HG03432 (cell line): ENCODE results near the gene CHST4.
A peak's percentile ranks its signal among the peaks of the same experiment; 100 is the strongest.
"Not testable (repeated sequence)": the region's sequence is repeated elsewhere in the genome, so short reads cannot be mapped to it uniquely, and the experiment has no call there.

Experiments used
- ATAC-seq: cut with Tn5 transposase; IDR thresholded peaks from one replicate; pipeline ENCODE4 v1.9.1; 2021; ENCODE audit warnings: mild to moderate bottlenecking, moderate library complexity; ENCODE audit not compliant: unreplicated experiment

Gene CHST4

GRCh38 chr16:71526111-71526631 is at the start of gene CHST4:
CHST4 (plus strand) TSS chr16:71526426; CDS start chr16:71536678, 10,252 bp downstream.
- no peak for ATAC-seq

DNA sequence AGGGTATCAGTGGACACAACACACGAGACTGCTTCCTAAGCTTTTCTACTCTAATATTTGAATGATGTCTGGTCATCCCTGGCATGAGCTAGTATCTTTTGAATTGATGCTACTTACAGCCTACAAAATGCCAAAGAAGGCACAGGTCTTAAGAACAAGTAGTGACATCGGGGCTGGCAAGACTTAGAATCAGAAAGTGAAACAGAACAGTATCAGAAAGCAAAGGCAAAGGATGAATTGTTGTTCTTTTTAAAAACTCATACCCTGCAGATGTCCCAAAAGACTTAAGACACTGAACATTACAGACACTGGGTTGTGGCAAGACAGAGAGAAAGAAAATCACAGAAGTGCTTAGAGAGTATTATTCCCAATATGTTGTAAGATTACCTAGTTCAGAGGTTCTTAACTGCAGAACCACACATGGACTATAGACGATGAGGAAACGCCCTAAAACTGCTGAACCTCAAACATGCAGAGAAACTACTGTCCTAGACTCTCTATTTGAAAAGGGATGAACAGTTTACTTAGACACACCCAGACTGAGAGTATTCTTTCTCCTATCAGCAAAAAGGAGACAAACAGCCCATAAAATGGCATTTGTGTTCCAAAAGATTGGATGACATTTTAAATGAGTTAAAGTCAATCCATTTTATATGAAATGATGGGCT is 49.6 kb upstream of the CHST4 start:
- no peak for ATAC-seq

DNA sequence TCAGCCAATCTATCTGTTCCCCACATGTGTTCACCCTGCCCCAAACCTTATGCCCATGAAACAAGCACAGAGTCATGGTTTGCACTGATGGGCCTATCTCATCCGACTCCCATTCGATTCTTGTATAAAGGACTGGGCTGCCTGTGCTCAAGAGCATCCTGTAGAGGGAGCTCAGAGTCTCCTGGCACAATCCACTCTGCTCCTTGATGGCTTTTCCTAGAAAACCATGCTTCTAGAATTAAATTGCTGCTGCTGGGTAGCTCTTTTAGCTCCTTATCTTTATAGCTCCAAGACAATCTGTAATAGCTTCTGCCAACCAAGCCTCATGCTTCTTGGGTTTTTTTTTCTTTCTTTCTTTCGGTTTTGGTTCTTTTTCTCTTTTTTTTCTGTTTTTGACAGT is 46.8 kb upstream of the CHST4 start:
- ATAC-seq: no peak

- no peak for ATAC-seq
Measured at GRCh38 chr16:71480956-71481355, 45.3 kb upstream of the CHST4 start.

DNA sequence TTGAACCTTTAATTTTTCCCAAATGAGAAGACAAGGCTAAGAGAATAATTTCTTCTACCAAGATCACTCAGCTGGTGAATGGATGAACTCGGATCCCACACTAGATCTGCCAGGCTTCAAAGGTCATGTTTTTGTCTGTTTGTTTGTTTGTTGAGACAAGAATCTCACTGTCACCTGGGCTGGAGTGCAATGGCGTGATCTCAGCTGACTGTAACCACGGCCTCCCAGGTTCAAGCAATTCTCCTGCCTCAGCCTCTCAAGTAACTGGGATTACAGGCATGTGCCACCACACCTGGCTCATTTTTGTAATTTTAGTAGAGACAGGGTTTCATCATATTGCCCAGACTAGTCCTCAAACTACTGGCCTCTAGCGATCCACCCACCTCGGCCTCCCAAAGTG is 43.7 kb upstream of the CHST4 start:
- no peak for ATAC-seq

GRCh38 chr16:71484006-71484893 is 42.0 kb upstream of the CHST4 start:
- ATAC-seq: peak; percentile 93

DNA sequence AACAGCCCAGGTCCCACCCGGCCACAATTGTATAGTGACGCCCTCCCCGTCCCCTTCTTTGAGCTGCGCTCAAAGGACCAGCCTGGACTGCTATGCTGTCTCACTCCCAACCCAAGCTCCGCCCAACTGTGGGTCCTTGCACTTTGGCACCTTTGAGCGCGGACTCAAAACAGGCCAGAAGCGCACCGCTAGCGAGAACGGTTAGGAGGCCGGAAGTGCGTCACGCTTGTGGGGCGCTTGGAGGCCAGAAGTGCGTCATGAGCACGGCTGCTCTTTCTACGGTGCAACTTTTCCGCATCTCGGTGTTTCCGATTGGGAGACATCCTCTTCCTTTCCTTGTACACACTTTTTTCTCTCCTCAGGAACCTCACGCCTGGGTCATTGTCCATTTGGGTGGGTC is 37.1 kb upstream of the CHST4 start, which contains the start of gene ZNF19:
ZNF19 (minus strand) TSS at position 203 of the 400 bp plus-strand sequence. CDS start 7,210 bp downstream, outside the sequence.
- ATAC-seq: no peak

DNA sequence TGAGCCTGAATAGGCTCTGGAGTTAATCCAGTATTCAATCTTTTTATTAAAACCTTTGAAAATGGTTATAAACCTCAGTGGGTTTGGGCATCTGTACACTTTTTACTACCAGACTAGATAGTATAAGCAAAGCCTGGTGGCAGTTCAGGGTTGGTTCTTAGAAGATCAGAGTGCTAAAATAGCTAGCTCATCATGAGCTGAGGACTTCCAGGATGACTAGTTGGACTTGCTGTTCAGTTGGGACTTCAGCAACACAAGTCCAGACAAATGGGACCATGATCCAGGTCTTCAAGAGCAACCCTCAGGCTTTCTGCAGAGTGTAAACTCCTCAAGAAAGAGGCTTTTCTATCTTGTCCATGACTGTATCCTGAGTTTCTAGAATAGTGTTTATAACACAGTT is 35.9 kb upstream of the CHST4 start:
- no peak for ATAC-seq

GRCh38 chr16:71491054-71491453 is 35.2 kb upstream of the CHST4 start:
- ATAC-seq: no peak

DNA sequence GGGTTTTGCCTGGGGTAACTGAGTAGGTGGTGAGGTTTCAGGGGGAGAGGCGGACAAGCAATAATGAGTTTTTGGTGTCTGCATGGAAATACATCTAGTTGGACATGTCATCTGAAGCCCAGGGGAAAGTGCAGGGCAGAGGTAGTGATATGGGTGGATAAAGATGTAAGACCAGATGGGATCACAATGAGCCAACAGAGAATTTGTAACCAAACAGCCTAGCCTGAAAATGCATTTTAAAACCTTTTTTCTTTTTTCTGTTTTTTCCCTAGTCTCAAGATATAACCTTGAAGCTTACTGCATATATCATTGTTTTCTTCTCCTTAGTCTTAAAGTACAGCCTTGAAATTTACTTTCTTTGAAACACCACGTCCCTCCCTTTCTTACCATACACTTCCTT is 33.4 kb upstream of the CHST4 start:
- no peak for ATAC-seq

DNA sequence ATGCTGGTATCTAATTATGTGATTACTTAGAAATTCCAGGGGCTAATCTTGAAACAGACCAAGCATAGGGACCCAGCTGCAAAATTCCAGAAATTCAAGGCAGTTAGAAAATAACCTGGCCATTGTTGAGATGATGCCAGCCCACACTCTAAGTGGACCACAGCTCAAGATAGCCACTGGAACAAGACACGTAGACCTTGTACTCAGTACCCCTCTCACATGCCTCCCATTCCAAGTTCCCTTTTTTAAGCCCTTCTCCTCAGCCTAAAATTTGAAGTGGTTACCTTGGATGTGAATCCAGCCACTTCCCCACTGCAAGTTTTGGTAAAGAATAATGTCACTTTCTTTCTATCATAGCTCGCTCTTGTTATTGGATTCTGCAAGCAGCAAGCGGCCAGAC is 33.0 kb upstream of the CHST4 start:
- no peak for ATAC-seq

GRCh38 chr16:71498031-71498430 is 28.2 kb upstream of the CHST4 start:
- ATAC-seq: no peak

DNA sequence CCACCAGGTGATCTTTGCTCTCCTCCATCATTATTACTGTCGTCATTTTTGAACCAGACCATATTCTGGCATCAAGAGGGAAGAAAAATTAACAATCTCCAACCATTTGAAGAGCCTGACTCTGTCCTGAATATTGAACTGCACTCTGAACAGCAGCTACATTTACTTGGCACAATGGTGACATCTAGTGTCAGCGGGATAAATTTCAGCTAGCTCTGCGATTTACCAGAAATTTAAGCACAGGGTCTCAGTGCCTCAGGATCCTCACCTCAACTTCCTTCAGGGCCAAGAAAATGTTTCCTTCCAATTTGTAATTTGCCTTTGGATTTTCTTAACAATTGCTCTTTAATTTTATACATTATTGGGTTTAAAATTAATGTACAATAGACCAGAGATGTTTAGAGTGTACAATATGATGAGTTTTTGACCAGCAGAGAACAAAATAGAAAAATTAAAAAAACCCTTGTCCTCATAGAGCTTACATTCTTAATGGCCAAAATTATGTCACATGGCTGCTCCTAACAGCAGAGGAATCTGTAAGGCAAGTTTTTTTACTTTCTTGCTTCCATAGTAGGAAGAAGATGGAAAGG is 26.4 kb upstream of the CHST4 start:
- peak; percentile 54 for ATAC-seq

DNA sequence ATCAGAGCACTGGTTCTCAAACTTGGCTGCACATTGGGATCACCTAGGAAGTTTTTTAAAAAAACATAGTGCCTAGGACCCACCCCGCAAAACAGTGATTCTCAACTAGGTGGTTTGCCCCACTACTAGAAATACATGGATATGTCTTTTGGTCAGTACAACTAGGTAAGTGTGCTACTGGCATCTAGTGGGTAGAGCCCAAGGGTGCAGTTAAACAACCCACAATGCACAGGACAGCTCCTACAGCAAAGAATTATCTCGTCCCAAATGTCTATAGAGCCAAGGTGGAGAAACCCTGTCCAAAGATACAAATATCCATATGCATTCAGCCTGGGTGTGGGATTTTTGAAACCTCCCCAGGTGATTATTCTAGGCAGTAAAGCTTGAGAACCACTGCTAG is 25.3 kb upstream of the CHST4 start:
- no peak for ATAC-seq

DNA sequence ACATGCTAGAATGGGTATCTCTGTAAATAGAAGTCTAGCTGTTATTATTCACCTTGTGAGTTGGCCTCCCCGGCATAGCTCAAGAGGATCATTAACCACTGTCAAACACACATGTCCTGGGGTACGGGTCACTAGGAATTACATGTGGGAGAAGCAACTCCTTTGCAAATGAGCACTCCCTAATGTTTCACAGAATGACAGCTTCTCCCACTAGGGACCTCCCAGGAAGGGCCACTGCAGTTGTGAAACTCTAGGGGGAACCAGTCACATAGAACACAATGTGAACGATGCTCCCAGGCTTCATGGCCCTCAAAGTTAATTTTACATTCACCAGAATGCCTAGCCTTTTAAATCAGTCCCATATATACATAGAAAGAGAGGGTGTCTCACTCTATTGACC is 24.7 kb upstream of the CHST4 start:
- no peak for ATAC-seq

DNA sequence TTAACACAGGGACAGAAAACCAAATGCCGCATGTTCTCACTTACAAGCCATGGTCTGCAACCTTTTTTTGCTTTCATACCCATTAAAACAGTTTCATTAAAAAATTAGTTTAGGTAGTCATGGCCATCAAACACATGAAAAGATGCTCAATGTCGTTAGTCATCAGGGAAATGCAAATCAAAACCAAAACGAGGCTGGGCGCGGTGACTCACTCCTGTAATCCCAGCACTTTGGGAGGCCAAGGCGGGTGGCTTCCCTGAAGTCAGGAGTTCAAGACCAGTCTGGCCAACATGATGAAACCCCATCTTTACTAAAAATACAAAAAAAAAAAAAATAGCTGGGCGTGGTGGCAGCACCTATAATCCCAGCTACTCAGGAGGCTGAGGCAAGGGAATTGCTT is 22.2 kb upstream of the CHST4 start:
- ATAC-seq: not testable (repeated sequence)

- no peak for ATAC-seq
Measured at GRCh38 chr16:71504901-71505300, 21.3 kb upstream of the CHST4 start.

DNA sequence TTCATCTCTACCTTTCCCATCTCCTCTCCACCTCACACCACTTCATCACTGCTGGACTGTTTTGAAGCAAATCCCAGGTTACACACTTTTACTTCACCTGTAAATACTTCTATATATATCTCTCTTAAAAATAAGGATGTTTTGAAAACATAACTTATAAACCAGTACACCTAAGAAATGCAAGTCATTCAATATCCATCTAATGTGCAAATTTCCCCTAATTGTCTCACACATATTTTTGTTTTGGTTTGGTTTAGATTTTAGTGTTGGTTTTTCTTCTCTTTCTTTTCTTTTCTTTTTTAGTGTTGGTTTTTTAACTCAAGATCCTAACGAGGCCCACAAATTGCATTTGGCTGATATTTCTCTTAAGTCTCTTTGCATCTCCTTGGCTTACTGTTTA is 19.2 kb upstream of the CHST4 start:
- ATAC-seq: no peak

GRCh38 chr16:71513302-71513701 is 12.9 kb upstream of the CHST4 start:
- ATAC-seq: no peak

DNA sequence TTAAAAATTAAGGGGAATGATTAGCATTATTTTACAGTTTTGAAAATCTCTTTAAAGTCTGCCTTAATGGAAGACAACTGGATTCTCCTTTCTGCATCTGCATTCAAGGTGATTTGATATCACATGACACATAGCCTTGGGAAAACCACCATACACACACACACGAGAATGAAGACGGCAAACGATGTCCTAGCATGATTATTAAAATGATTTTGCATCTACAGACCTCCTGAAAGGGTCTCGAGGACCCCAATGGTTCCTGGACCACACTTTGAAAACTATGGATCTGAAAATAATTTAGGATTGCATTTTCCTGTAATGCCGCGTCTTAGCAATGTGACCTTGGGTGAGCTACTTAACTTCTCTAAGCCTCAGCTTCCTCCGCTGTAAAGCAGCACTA is 11.8 kb upstream of the CHST4 start:
- no peak for ATAC-seq

DNA sequence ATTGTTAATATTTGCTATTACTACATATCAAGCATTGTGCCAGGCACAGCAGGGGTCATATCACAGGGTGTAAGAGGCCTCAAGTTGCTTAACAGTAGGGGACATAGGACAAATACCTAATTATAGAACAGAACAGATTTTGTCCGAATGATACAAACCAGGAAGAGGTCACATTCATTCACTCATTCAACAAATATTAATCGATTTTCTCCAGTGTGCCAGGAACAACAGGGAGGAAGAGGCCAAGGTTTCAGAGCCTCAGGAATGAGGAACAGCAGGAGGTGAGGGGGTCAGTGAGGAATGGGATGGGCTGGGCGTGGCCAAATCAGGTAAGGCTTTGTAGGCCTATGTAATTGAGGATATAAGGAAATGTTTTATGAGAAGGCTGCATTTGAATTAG is 11.2 kb upstream of the CHST4 start:
- ATAC-seq: no peak

DNA sequence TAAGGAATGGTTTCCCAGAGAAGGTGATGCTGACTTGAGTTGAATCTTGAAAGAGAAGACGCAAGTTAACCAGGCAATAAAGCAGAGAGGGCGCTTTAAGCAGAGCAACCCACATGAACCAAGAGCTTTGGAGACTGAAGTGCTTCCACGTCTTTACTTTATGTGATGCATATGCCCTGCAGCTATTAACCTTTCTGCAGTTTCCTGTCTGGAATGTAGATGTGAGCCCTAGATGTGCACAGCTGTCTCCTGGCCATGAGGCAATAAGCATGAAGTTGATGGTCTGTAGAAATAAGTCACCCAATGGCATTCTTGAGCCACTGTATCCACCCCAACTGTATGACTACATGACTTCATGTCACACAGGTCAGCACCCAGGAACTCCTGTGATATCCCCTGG is 5.7 kb upstream of the CHST4 start:
- no peak for ATAC-seq
